ENCODE measurements around the gene TM4SF18. TPM values are rescaled to one million over a fixed set of nuclear protein-coding genes. Genes with fewer than 3 reads are reported as not detected.

TM4SF18 gene
- total and polyA plus RNA-seq, 7 donors: 1.8 to 7.7 (median 3.4) TPM

DNA sequence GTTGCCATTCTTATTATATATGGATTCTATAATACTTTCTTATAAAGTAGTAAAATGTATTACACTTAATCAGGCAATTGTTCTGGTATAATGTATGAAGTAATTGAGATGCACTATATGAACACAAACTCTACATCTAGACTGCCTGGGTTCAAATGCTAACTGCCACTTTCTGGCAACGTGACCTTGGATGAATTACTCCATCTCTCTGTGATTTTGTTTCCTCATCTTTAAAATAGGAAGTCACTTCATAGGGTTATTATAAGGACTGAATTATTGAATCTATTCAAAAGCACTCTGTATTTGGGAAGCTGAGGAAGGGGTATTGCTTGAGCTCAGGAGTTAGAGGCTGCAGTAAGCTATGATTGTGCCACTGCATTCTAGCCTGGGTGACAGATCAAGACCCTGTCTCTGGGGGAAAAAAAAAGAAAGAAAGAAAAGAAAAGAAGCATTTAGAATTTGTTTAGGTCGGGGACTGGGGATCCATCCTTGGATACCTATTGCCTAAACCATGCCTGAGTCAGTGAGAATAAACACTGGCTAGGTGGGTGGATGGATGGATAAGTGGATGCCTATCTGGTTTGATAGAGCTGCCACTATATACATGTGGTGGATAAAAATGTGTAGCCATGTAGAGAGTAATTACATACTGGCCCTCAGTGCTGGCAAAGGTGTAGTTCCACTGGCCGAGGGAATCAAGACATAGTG lies 41.5 kb upstream of the TM4SF18 start:
- Histone ChIP-seq H3K27ac (no peak overlapping the region), H3K9me3 (no peaks in the 10 kb centered on the region), H3K27me3 (ENCODE audit: insufficient read depth in 3 of 3, low read length in 2 of 3) (no peaks in the 10 kb centered on the region), H3K36me3 (ENCODE audit: insufficient read depth in 1 of 2, low read depth in 1 of 2) (peaks cover 0 to 5% of the 10 kb centered on the region in 2 donors), H3K4me1 (peaks cover 9% of the 10 kb centered on the region), H3K4me3 (peak overlapping the region; percentile 63)
- intact Hi-C loops (cut with DNase I): no loop called here
- ATAC-seq (no peak), DNase-seq (no peak)
- TF ChIP-seq, protein P1, sequence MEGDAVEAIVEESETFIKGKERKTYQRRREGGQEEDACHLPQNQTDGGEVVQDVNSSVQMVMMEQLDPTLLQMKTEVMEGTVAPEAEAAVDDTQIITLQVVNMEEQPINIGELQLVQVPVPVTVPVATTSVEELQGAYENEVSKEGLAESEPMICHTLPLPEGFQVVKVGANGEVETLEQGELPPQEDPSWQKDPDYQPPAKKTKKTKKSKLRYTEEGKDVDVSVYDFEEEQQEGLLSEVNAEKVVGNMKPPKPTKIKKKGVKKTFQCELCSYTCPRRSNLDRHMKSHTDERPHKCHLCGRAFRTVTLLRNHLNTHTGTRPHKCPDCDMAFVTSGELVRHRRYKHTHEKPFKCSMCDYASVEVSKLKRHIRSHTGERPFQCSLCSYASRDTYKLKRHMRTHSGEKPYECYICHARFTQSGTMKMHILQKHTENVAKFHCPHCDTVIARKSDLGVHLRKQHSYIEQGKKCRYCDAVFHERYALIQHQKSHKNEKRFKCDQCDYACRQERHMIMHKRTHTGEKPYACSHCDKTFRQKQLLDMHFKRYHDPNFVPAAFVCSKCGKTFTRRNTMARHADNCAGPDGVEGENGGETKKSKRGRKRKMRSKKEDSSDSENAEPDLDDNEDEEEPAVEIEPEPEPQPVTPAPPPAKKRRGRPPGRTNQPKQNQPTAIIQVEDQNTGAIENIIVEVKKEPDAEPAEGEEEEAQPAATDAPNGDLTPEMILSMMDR (IDR thresholded peaks at IDR 0.05): no peak
- WGBS, 3 donors: 69 to 79% (median 69%) methylated on average over 3 of the region's 3 CpGs

DNA sequence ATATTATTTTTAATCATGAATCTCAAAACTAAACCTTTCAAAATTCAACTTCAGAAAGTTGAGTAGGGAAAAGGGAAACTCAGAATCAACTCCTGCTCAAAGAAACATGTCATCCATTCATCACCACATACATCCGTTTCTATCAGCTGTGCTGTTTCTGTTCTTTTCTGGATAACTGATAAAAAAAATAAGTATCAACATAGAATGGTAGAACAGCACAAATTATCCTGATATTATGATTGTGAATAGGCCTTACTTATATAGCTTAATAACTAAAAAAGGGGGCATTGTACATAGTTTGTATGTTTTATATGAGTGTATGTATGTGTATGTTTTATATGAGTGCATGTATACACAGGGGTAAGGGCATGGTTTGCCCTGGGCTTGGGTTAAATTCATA lies 41.0 kb upstream of the TM4SF18 start:
- H3K36me3 ChIP-seq (ENCODE audit: insufficient read depth in 1 of 2, low read depth in 1 of 2): peaks cover 0 to 5% of the 10 kb centered on the region in 2 donors
- TF ChIP-seq, protein P1 (IDR thresholded peaks at IDR 0.05): no peak
- intact Hi-C loops (cut with DNase I): no loop called here
- peak overlapping the region; percentile 63 for H3K4me3 ChIP-seq
- peak overlapping the region; percentile 31 for H3K27ac ChIP-seq
- peaks cover 9% of the 10 kb centered on the region for H3K4me1 ChIP-seq
- no peak for ATAC-seq
- H3K27me3 ChIP-seq (ENCODE audit: insufficient read depth in 3 of 3, low read length in 2 of 3): no peaks in the 10 kb centered on the region
- DNase-seq: no peak
- no peaks in the 10 kb centered on the region for H3K9me3 ChIP-seq
- WGBS, 3 donors: 69 to 77% (median 73%) methylated on average over 1 of the region's 1 CpG

DNA sequence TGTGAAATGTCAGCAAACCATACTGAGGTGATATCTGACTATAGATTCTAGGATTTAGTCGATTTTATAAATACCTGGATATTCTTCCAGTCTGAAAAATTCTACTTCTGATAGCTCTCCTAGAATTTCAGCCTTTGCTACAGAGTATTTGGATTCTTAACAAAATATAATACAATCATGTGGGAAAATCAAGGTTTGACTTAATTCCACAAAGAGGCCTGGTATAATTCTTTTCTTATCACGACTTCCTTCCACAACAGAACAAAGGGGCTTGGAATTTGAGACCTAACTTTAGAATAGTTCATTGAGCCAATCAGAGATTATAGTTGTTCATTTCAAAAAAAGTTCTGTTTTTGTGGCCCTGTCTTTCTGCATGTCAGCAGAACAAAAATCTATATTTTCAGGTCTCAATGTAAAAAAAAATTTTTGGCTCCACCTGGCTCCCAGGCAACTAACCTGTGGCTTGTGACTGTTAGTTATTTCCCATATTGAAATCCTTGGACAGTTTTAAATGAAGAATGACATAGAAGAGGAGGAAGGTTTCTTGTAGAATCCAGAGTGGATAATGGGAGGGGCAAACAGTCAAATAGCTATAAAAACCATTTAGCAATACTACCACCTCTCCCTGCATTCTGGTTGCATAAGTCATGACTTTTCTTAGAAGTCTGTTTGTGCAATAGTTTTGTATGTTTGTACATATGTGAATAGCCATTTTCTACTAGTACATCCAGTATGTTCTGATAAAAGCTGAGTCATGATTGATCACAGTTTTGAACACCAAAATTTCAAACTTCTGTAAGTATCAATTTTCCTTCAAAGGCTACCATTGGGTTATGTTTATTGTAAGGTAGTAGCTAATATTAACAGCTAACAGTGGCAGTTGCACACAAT lies 40.0 kb upstream of the TM4SF18 start:
- 51 to 76% (median 75%) methylated on average over 2 of the region's 2 CpGs for WGBS, 3 donors
- DNase-seq (no peak), ATAC-seq (peak in 1 of 4 donors; percentile 40)
- intact Hi-C loops (cut with DNase I): no loop called here
- Histone ChIP-seq H3K27ac (peak overlapping the region; percentile 31), H3K4me3 (peak overlapping the region; percentile 63), H3K27me3 (ENCODE audit: insufficient read depth in 3 of 3, low read length in 2 of 3) (no peaks in the 10 kb centered on the region), H3K4me1 (peaks cover 9% of the 10 kb centered on the region), H3K36me3 (ENCODE audit: insufficient read depth in 1 of 2, low read depth in 1 of 2) (peaks cover 0 to 5% of the 10 kb centered on the region in 2 donors), H3K9me3 (no peaks in the 10 kb centered on the region)
- TF ChIP-seq, protein P1 (IDR thresholded peaks at IDR 0.05): no peak

DNA sequence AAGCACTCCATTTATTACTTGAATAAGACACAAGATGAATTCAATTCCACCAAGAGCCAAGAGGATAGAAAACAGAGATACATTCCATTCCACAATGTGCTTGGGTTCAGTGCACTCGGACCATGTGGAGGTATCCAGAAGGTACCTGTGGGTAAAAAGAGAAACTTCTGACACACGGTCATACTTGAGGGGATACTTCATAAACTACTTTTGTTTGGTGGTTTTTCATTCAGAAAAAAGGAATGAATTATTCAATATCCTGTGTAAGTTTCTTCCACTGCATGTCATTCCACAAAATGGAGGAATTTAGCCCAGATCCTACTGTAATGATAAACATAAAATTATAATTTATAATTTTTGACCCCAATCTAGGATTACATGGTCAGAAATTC lies 38.3 kb upstream of the TM4SF18 start:
- WGBS, 3 donors: 75 to 84% (median 81%) methylated on average over 2 of the region's 2 CpGs
- Histone ChIP-seq H3K9me3 (no peaks in the 10 kb centered on the region), H3K4me3 (peak overlapping the region; percentile 33), H3K36me3 (ENCODE audit: insufficient read depth in 1 of 2, low read depth in 1 of 2) (peaks cover 0 to 5% of the 10 kb centered on the region in 2 donors), H3K27me3 (ENCODE audit: insufficient read depth in 3 of 3, low read length in 2 of 3) (no peaks in the 10 kb centered on the region), H3K4me1 (peaks cover 19% of the 10 kb centered on the region), H3K27ac (peak overlapping the region; percentile 65)
- no peak for DNase-seq
- TF ChIP-seq, protein P1 (IDR thresholded peaks at IDR 0.05): no peak
- no peak for ATAC-seq
- intact Hi-C loops (cut with DNase I): no loop called here

Measured in psoas muscle (tissue), 8 donors.